HEK293 (cell line): ENCODE data around the gene CDC25C.

ENCODE experiments used
- CTCF ChIP-seq: fragments of 450-650 bp; formaldehyde crosslinking; IDR thresholded peaks from 2 replicates; pipeline ENCODE4 v1.5.1; 2016; ENCODE audit warnings: missing biosample characterization, missing genetic modification characterization
- HOXC10 ChIP-seq: sonication (generic); formaldehyde crosslinking; IDR thresholded peaks from 2 replicates; pipeline ENCODE4 v1.8.1; 2023; ENCODE audit warnings: mild to moderate bottlenecking, missing genetic modification reagents
- SP2 ChIP-seq: fragments of 450-650 bp; formaldehyde crosslinking; IDR thresholded peaks from 2 replicates; pipeline ENCODE4 v1.5.1; 2016; ENCODE audit warnings: missing biosample characterization, missing genetic modification characterization
- YY1 ChIP-seq: fragments of 450-650 bp; formaldehyde crosslinking; IDR thresholded peaks from 2 replicates; pipeline ENCODE4 v1.5.1; 2018; ENCODE audit warnings: missing biosample characterization, missing genetic modification characterization
- ZBTB8A ChIP-seq: fragments of 450-650 bp; formaldehyde crosslinking; IDR thresholded peaks from 2 replicates; pipeline ENCODE4 v1.5.1; 2016; ENCODE audit warnings: missing biosample characterization, missing genetic modification characterization
- ZNF239 ChIP-seq: fragments of 450-650 bp; formaldehyde crosslinking; IDR thresholded peaks from 2 replicates; pipeline ENCODE4 v1.5.1; 2016; ENCODE audit warnings: missing biosample characterization, missing genetic modification characterization
- ZNF280D ChIP-seq: fragments of 450-650 bp; formaldehyde crosslinking; IDR thresholded peaks from 2 replicates; pipeline ENCODE4 v1.5.1; 2016; ENCODE audit warnings: missing biosample characterization, missing genetic modification characterization
- ZNF311 ChIP-seq: fragments of 450-650 bp; formaldehyde crosslinking; IDR thresholded peaks from 2 replicates; pipeline ENCODE4 v1.5.1; 2017; ENCODE audit warnings: missing biosample characterization, missing genetic modification characterization, borderline replicate concordance
- ZNF350 ChIP-seq: fragments of 450-650 bp; formaldehyde crosslinking; IDR thresholded peaks from 2 replicates; pipeline ENCODE4 v1.5.0; 2017; ENCODE audit warnings: missing biosample characterization, mild to moderate bottlenecking, missing genetic modification characterization
- ZNF521 ChIP-seq: fragments of 450-650 bp; formaldehyde crosslinking; IDR thresholded peaks from 2 replicates; pipeline ENCODE4 v1.5.1; 2017; ENCODE audit warnings: missing biosample characterization, mild to moderate bottlenecking, missing genetic modification characterization

GRCh38 chr5:138272681-138273080, 58.9 kb downstream of the CDC25C start:
- TF ChIP-seq ZNF311 (tag by site-specific recombination) (no peak), ZNF239 (tag by site-specific recombination) (no peak), CTCF (no peak), ZNF521 (tag by site-specific recombination) (no peak), SP2 (tag by site-specific recombination) (no peak), ZNF350 (tag by site-specific recombination) (no peak), HOXC10 (CRISPR knock-in tag) (no peak), YY1 (tag by site-specific recombination) (no peak), ZBTB8A (no peak), ZNF280D (tag by site-specific recombination) (no peak)
